T-helper 2 cell treated with Interferon-gamma antibody and Interleukin-4, amounts not matched to agents 5 μg/mL and 100 μg/mL, for 36 hours (primary cell): Measurements from ENCODE around the gene SHMT2.
A peak's percentile ranks its signal among the peaks of the same experiment; 100 is the strongest.

Source experiments
- DNase-seq: peaks from one replicate; pipeline ENCODE4 v3.0.0; 2021; ENCODE audit warnings: low spot score
- H3K27ac Mint-ChIP-seq: one replicate; pipeline ENCODE4 v1.8.0; 2021; ENCODE audit warnings: mild to moderate bottlenecking, mixed read lengths
- H3K27me3 Mint-ChIP-seq: one replicate; pipeline ENCODE4 v1.8.0; 2021; ENCODE audit warnings: low read depth, mixed read lengths
- H3K36me3 Mint-ChIP-seq: one replicate; pipeline ENCODE4 v1.8.0; 2021; ENCODE audit warnings: low read depth, mixed read lengths
- H3K4me1 Mint-ChIP-seq: one replicate; pipeline ENCODE4 v1.8.0; 2021; ENCODE audit warnings: low read depth, mixed read lengths
- H3K4me3 Mint-ChIP-seq: one replicate; pipeline ENCODE4 v1.8.0; 2022; ENCODE audit warnings: mild to moderate bottlenecking, moderate library complexity, mixed read lengths
- H3K9me3 Mint-ChIP-seq: one replicate; pipeline ENCODE4 v1.8.0; 2021; ENCODE audit warnings: mixed read lengths

Gene SHMT2

DNA sequence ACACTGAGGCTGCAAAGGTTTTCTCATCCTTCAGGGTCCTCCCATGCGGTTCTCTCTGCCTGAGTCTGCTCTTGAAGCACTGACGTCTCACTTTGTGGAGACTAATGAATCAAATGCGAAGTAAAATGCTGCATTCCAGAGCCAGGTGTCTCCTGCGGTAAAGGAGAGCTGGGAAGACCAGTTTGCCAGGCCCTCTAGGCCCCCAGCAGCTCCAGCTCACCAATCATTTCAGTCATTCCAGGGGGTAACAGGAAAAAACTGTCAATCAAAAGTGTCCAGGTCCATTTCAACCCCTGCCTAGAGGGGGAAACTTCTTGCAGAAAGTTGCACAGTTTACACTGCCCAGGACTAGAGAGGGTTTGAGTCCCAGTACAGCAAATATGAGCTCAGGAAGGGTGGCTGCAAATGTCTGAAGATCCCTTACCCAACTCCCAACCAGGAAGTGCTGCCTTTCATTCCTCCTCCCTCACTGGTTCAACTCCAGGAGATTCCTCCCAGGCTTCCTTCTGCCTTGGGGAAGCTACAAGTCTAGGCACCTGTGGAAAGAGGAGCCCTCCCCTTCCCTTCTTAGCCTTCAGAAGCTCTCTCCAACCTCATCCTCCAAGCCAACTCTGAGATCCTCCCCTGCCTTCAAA is 15.6 kb upstream of the SHMT2 start:
- no peaks in the 10 kb centered on the region for H3K36me3 Mint-ChIP-seq
- H3K27ac Mint-ChIP-seq = no peak overlapping the region
- DNase-seq = no peak
- peaks cover 48% of the 10 kb centered on the region for H3K27me3 Mint-ChIP-seq
- H3K4me1 Mint-ChIP-seq = peaks cover 29% of the 10 kb centered on the region
- H3K9me3 Mint-ChIP-seq = no peaks in the 10 kb centered on the region
- H3K4me3 Mint-ChIP-seq = no peak overlapping the region

DNA sequence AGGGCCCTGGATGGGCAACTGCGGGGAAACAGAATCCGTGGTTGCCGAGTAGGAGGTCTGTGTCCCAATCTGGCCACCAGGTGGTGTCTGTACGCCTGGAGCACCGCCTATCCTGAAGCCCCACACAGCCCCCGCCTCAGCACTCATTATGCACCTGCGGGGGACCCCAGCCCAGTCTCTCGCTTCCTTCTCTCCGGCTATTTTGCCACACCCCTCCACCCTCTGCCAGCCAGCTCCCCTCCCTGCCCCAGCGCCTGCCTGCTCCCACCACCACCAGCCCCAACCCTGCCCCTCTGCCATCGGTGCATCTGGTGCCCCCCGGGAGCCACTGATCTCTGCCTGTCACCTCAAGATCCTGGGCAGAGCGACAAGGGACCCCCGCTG is 15.1 kb upstream of the SHMT2 start:
- peaks cover 53% of the 10 kb centered on the region for H3K27me3 Mint-ChIP-seq
- peak; percentile 63 for DNase-seq
- H3K4me1 Mint-ChIP-seq = peaks cover 29% of the 10 kb centered on the region
- H3K27ac Mint-ChIP-seq = no peak overlapping the region
- no peaks in the 10 kb centered on the region for H3K36me3 Mint-ChIP-seq
- peak overlapping the region; percentile 37 for H3K4me3 Mint-ChIP-seq
- H3K9me3 Mint-ChIP-seq = no peaks in the 10 kb centered on the region

DNA sequence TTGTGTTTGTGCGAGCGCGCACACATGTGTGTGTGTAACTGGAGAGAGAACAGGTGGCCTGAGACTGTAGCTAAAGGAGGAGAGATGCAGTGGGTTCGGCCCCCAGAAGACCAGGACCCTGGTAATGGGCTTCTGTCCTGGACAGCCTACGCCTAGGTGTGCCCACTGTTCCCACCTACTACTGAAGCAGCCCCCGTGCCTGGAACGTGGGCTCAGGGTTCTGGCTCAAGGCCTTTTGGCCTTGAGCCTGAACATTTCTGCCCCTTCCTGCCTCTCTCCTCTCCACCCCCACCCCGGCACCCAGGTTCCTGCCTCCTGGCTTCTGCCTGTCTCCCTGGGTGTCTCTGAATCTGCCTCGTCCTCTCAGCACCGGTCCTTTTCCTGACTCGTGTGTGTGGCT is 14.4 kb upstream of the SHMT2 start:
- DNase-seq = no peak

DNA sequence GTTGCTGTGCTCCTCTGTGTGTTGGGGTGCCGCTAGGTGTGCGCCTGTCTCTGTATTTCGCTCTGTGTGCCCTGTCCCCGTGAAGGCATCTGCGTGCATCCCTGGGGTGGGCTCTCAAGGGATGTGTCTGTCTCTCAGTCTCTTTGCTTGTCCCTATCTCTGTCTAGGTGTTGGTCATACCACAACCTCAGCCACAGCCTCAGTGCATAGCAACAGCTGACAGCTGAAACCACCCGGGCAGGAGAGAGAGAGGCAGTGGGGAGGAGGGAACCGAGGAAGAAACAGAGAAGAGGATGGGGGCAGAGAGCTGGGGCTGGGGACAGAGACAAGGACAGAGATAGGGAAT is 13.9 kb upstream of the SHMT2 start:
- Mint-ChIP-seq H3K27me3 (peaks cover 61% of the 10 kb centered on the region), H3K27ac (peak overlapping the region; percentile 53), H3K4me3 (peak overlapping the region; percentile 78), H3K4me1 (peaks cover 29% of the 10 kb centered on the region), H3K36me3 (no peaks in the 10 kb centered on the region), H3K9me3 (no peaks in the 10 kb centered on the region)
- no peak for DNase-seq

More for the DNA sequence above, 14.4 kb upstream of the SHMT2 start:
- Mint-ChIP-seq H3K9me3 (no peaks in the 10 kb centered on the region), H3K4me1 (peaks cover 29% of the 10 kb centered on the region), H3K36me3 (no peaks in the 10 kb centered on the region), H3K27me3 (peaks cover 58% of the 10 kb centered on the region), H3K27ac (no peak overlapping the region), H3K4me3 (peak overlapping the region; percentile 37)

DNA sequence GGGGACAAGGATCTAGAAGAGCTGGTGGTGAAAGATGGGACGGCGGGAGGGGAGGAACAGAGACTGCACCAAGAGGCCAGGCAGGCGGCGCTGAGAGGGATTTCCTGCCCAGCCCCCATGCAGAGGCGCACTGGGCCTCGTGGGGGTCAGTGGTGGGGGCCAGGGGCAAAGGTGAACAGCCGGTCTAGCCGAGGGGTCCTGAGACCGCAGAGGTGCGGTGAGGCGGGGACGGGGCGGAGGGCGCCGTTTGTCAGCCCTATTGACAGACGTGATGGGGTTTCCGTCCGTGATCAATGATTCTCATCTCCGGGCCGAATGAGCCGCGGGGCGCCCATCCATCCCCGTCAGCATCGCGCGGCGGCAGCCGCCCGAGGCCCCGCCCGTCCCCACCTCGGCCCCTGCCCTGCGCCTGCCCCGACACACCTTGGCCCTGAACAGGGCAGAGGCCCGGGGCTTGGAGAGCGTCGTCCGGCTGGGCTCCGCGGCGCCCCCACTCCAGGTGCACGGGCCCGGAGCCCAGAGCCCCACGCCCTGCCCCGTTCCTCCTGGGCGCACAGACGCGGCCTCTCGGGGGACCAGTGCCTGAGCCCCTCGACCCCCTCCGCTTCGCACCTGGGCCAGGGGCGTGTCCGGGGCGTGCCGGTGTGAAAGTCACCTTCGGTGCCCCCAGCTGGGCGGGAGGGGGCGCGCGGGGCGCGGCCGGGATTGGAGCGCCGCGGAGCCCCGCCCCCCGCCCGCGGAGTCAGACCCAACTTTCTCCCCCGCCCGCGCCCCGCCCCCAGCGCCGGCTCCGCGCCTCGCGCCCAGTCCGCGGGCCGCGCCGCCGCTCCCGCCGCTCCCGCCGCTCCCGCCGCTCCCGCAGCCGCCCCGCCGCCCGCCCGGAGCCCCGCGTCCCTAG is 13.2 kb upstream of the SHMT2 start, which contains the start of gene NXPH4:
NXPH4 (plus strand) TSS at position 781 of the 898 bp plus-strand sequence. CDS start 176 bp downstream, outside the sequence.
- peak within 1 kb of the TSS; percentile 88 for H3K4me3 Mint-ChIP-seq
- peak; percentile 48 for DNase-seq
- peak within 1 kb of the TSS; percentile 53 for H3K27ac Mint-ChIP-seq
- no peaks in the 10 kb centered on the region for H3K9me3 Mint-ChIP-seq
- H3K36me3 Mint-ChIP-seq = no peaks in the 10 kb centered on the region
- peaks cover 67% of the 10 kb centered on the region for H3K27me3 Mint-ChIP-seq
- peaks cover 34% of the 10 kb centered on the region for H3K4me1 Mint-ChIP-seq

DNA sequence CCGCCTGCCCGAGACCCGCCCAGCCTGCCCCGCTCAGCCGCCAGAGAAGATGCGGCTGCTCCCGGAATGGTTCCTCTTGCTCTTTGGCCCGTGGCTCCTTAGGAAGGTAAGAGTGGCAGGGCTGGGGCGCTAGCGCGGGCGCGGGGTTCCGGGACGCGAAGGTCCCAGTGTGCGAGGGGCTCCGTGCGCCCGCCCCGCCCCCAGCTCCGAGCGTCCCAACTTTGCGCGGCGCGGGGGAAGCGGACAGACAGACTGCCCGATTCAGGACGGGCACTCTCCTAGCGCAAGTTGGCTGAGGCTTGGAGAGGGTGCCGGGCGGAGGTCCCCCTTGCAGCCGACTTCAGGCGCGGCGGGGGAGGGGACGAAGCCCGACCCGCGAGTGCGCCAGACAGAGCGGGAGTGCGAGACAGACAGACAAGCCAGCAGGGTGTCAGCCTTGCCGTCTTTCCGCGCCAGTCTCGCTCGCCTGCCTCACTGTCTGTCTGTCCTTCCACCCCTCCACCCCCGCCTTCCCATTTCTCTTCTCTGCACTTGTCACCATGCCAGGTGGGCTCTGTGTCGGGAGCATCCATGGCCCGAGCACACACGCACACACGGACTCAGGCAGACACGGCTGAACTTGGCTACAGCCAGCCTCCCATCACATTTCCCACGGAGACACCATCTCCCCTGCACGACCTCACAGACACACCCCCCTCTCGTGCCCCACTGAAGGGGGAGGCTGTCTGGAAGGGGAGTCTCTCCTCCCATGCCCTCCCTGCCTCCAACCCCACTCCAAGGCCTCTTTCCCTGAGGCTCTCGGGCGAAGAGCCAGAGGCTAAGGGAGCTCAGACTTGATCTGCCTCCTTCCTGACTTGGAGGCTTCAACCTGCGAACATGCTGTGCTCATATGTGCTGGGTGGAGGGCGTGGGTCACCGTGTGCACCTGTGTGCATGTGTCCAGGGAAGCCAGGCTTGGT is 12.3 kb upstream of the SHMT2 start:
- Mint-ChIP-seq H3K9me3 (no peaks in the 10 kb centered on the region), H3K4me1 (peaks cover 34% of the 10 kb centered on the region), H3K27me3 (peaks cover 75% of the 10 kb centered on the region), H3K36me3 (no peaks in the 10 kb centered on the region), H3K4me3 (peak overlapping the region; percentile 88), H3K27ac (no peak overlapping the region)
- no peak for DNase-seq

DNA sequence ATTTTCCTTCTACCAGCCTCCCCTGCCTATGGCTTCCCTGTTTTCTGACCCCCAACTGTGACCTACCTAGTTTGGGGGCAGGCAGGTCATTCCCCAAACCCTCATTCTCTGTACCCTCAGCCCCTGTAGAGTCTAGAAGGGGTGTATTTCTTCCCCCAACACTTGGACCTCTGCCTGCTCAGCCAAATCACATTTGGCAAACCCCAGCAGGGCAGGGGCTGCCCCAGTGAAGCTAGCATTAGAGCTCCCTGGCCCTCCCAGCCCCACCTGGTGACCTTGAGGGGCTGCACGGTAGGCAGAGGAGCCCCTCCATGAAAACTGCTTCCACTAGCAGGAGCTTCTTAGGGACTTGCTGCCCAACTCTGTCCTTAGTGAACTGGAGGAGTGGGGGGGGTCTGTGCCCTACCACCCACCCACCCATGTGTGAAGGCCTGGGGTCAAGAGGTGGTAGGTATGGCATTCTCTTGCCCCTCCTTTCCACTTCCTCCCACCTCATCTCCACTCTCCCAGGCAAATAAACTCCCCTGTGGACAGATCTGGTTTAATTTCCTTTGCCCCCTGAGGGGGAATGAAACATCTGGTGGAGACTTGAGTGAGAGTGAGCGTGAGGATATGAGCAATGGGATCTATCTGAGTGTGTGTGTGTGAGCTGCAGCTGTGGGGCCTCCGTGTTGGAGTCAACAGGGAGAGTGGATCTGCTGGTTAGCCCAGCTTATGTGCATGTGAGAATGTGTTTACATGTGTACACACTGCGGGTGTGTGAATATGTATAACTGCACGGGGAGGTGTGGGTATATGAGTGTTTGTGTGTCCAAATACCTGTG is 11.3 kb upstream of the SHMT2 start:
- Mint-ChIP-seq H3K27ac (no peak overlapping the region), H3K4me3 (no peak overlapping the region), H3K27me3 (peaks cover 85% of the 10 kb centered on the region), H3K36me3 (no peaks in the 10 kb centered on the region), H3K4me1 (peaks cover 37% of the 10 kb centered on the region), H3K9me3 (no peaks in the 10 kb centered on the region)
- no peak for DNase-seq

DNA sequence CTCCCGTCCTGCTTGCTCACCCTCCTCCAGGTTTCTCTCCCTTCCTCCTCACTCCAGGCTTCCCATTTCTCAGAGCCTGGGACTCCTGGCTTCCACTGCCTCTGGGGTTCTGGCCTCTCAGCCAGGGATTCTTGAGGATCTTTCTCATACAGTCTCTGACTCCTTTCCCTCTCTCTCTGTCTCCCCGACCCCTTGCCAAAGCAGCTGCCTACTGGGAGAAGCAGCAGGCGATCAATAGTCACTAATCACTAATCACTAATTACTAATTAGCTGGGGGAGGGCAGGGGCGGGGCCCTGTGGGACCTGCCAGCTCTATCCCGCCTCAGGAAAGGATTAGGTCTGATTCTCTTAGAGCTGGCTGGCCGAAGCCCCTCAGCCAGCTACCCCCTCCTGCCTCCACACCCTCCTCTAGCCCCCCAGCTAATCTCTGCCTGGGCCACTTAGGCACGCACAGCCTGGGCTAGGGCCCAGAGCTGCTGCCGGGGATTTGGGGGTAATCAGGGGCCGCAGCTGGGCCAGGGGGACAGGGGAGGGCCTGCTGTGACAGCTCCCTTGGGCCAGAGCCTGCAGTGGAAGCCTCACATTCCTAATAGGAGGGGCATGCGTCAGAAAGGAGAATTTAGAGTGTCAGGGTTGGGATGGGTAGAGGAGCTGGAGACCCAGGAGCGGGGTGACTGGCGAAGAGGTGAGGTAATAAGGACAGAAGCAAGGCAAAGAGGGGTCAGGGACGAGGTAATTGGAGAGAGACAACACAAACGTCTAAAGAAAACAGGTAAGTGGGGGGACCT is 10.1 kb upstream of the SHMT2 start:
- Mint-ChIP-seq H3K4me1 (peaks cover 30% of the 10 kb centered on the region), H3K4me3 (no peak overlapping the region)

DNA sequence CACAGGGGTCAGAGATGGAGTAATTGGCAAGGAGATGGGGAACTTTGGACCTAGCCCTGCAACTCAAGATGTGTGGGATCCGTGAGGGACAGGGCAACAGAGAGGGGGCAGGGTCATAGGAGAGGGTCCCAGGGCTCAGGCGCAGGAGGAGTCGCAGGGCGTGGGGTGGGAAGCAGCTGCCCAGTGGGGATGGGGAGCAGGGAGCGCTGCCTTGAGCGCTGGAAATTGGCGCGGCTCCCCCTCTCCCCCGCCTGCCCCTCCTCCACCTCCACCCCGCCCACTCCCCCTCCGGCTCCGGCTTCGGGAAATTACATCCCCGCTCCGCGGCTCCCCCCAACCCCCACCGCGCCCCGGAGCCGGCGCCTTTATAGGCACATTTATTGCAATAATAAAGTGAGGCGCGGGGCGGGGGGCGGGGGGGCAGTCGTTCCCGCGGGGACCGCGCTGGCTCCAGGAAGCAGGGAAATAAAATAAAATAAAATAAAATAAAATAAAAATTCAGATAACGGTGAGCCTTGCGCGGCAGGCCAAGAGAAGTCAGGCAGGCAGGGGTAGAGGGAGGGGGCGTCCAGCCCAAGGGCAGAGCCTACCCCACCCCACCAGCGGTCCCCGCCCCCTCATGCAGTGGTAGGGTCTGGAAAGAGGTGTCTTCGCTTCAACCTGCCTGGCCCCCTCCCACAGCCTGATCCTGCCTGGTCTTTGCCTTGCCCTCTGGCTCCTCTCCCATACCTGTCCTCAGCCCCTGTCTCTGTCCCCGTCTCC is 9.3 kb upstream of the SHMT2 start:
- no peak for DNase-seq
- peaks cover 79% of the 10 kb centered on the region for H3K27me3 Mint-ChIP-seq
- no peak overlapping the region for H3K27ac Mint-ChIP-seq
- H3K4me3 Mint-ChIP-seq = no peak overlapping the region
- H3K36me3 Mint-ChIP-seq = no peaks in the 10 kb centered on the region
- no peaks in the 10 kb centered on the region for H3K9me3 Mint-ChIP-seq
- H3K4me1 Mint-ChIP-seq = peaks cover 27% of the 10 kb centered on the region

More for the DNA sequence above, 10.1 kb upstream of the SHMT2 start:
- no peak overlapping the region for H3K27ac Mint-ChIP-seq
- no peak for DNase-seq
- H3K36me3 Mint-ChIP-seq = no peaks in the 10 kb centered on the region
- H3K9me3 Mint-ChIP-seq = no peaks in the 10 kb centered on the region
- H3K27me3 Mint-ChIP-seq = peaks cover 82% of the 10 kb centered on the region

DNA sequence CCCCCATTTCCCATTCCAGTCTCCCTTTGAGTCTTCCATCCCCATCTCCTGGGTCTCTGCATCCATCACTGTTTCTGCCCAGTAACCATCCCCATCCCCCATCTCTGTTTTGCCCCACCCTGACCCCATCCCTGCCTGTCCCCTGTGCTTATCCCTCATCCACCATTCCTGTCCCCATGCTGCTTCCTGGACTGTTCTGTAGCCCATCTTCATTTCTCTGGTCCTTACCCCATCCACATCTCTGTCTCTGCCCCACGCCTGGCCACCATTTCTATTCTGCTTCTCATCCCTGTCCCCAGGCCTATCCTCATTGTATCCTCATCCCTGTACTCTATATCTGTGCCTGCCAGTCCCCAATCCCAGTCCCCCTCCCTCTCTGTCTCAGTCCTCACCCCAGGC is 8.7 kb upstream of the SHMT2 start:
- Mint-ChIP-seq H3K27me3 (peaks cover 78% of the 10 kb centered on the region), H3K27ac (no peak overlapping the region), H3K4me3 (no peak overlapping the region), H3K9me3 (no peaks in the 10 kb centered on the region), H3K4me1 (peaks cover 25% of the 10 kb centered on the region), H3K36me3 (no peaks in the 10 kb centered on the region)
- no peak for DNase-seq

DNA sequence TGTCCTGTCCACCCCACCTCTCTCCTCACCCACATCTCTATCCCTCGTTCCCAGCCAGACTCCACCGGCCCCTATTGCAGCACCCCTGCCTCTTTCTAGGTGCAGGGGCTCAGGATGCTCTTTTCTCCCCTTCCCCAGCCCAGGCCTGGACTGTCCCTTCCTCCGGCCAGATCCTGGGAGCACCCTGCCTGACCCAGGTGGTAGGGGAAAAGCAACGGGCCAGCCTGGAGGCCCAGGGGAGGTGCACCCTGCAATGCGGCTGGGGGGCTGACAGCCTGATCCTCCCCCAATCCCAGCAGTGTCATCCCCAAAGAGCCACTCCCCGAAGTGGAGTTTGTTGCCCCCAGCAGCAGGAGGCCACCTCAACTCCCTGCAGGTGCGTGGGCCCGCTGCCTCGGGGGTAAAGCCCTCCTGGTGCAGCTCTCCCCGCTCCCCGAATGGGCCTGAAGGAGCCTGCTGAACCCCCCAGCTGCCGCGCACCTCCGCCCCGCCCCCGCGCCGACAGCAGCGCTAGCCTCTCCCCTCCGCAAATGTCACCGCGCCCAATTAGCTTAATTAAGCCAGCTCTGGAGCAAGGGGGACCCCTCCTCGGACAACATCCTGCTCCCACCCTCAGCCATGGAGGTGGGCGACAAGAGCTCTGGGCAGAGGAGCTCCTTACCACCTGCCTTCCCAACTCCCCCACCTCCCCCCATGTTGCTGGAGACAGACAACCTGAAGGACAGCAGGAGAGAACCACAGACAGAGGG is 8.2 kb upstream of the SHMT2 start:
- H3K4me1 Mint-ChIP-seq = peaks cover 28% of the 10 kb centered on the region
- peaks cover 78% of the 10 kb centered on the region for H3K27me3 Mint-ChIP-seq
- H3K36me3 Mint-ChIP-seq = no peaks in the 10 kb centered on the region
- H3K4me3 Mint-ChIP-seq = no peak overlapping the region
- H3K9me3 Mint-ChIP-seq = no peaks in the 10 kb centered on the region
- DNase-seq = no peak
- no peak overlapping the region for H3K27ac Mint-ChIP-seq
